ENCODE results near the gene LMF1. TPM values are rescaled to one million over a fixed set of nuclear protein-coding genes. Genes with fewer than 3 reads are reported as not detected.
A peak's percentile ranks its signal among the peaks of the same experiment; 100 is the strongest.
"Not testable (repeated sequence)": the region's sequence is repeated elsewhere in the genome, so short reads cannot be mapped to it uniquely, and the experiment has no call there.

LMF1 gene
- total RNA-seq, 1 experiment from 2014 or later, result 10.9 TPM

DNA sequence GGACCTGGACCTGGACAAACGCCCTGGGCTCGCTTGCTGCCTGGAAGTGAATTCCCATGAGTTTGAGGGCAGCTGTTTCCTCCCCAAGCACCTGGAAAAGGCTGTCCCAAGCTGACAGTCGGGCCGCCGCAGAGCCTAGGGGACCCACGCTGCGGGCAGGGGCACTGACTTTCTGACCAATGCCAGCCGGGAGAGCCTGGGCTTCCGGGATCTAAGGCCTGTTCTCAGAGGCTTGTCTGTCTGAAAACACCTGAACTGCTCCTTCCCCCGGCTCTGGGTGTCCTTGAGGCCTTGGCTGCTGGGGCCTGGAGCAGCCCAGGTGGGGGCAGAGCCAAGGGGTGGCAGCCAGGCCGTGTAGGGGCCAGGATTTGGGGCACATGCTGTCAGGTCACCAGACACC lies 72.6 kb downstream of the LMF1 start:
- DNase-seq (ENCODE audit: low read depth, low spot score), result no peak
- in situ Hi-C loops (cut with HindIII; ENCODE audit: low pct_unique_long_range_greater_than_20kb, low sequenced_read_pairs), result no loop called here

DNA sequence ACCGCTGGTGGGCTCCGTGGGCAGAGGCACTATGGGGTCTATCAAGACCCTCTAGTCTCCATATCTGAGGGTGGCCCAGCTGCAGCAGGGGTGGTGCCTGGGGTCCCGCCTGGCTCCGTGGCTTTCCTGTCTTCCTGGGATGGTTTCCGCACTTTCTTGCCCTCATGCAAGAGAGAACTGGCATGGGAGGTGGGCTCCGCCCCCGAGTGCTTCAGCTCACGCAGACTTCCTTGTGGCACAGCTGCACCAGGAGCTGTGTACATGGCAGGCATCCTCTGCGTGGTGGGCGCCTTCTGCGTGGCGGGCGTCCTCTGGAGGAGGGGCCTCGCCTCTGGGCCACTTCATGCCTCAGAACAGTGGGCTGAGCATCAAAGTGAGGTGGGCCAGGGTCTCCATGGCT lies 73.1 kb downstream of the LMF1 start:
- in situ Hi-C loops (cut with HindIII; ENCODE audit: low pct_unique_long_range_greater_than_20kb, low sequenced_read_pairs), result no loop called here
- no peak for DNase-seq (ENCODE audit: low read depth, low spot score)

DNA sequence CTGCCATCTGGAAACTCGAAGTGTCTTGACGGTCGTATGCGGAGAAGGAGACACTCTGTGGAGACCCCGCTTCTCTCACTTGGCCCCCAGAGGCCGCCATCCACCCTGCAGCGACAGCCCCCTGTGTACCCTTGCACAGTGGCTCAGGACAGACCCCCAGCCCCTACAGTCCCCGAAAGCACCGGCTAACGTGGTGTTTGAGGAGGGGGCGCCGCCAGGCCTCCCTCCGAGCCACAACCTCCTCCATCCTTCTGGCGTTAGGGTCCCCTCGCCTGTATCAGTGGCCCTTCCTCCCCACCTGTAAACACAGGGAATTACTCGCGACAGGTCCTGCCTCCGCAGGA lies 73.6 kb downstream of the LMF1 start:
- in situ Hi-C loops (cut with HindIII; ENCODE audit: low pct_unique_long_range_greater_than_20kb, low sequenced_read_pairs), result no loop called here
- no peak for DNase-seq (ENCODE audit: low read depth, low spot score)

DNA sequence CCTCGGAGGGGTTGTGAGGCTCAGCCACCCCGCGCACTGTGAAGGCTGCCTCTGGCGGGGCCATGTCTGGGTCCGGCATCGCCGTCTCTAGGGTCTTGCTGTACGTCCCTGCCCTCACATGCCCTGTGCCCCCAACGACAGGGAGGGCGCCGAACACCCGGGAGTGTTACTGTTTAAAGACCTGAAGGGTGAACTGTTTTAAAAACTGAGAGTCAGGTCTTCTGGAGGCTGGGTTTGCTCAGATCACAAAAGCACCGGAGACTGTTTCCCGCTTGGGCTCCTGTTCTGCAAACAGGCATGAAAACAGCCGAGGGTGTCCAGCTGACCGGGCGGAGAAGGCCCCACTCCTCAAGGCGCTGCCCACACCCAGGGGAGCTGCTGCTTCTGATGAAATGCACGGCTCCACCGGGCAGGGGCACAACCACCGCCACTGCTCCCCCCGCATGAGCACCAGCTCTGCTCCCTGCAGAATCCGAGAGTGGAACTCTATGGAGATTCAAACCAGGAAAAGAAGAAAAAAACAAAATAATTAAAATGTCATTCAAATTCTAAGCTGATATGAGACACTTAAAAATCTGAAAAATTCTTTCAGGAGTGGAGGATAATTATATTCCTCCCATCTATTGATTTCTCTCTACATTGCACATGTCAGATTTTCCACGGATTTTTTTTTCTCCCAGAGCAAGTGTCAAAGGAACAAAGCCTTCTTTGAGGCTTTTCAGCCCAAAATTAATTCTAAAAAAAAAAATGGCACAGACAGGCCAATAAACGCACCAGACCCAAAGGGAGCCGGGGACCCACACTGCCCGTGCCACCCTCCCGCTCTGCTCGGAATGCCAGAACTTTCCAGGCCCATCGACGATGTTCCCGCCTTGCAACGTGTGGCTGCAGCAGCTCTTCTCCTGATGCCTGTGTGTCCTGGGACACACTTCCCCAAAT lies 74.3 kb downstream of the LMF1 start:
- in situ Hi-C loops (cut with HindIII; ENCODE audit: low pct_unique_long_range_greater_than_20kb, low sequenced_read_pairs), result no loop called here
- no peak for DNase-seq (ENCODE audit: low read depth, low spot score)

DNA sequence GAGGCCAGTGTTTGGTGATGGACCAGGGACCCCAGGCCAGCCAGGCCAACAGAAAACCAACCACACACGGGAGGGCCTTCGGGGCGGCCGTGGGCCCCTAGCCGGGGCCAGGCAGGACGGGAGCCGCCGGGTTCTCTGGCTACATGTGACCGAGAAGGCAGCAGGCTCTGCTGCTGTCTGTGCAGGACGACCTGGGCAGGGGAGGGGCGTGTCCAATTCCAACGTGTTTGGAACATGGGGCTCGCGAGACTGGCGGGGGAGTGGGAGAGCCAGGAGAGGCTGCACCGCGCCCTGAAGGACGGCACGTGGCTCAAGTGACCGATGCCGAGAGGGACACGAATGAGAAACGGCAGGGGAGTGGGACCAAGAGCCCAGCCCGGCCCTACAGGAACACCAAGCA lies 75.4 kb downstream of the LMF1 start:
- in situ Hi-C loops (cut with HindIII; ENCODE audit: low pct_unique_long_range_greater_than_20kb, low sequenced_read_pairs), result no loop called here
- no peak for DNase-seq (ENCODE audit: low read depth, low spot score)

DNA sequence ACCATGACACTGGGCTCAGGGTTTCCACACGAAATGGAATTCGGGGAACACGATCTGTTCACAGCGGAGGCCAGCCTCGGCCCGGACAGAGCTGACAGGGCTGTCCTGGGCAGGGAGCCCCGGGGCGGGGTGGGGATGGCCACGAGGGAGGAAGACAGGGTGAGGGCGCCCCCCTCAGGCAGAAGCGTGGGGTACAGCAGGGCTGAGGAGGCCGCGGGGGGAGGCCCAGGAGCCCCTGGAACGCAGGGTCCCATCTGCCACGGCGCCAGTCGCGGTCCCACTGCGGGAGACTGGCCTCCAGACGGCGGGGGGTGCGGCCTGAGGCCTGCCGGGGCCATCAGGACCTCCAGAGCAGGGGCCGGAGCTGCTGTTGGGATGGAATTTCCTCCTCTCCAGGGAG lies 75.9 kb downstream of the LMF1 start:
- DNase-seq (ENCODE audit: low read depth, low spot score), result no peak
- in situ Hi-C loops (cut with HindIII; ENCODE audit: low pct_unique_long_range_greater_than_20kb, low sequenced_read_pairs), result no loop called here

DNA sequence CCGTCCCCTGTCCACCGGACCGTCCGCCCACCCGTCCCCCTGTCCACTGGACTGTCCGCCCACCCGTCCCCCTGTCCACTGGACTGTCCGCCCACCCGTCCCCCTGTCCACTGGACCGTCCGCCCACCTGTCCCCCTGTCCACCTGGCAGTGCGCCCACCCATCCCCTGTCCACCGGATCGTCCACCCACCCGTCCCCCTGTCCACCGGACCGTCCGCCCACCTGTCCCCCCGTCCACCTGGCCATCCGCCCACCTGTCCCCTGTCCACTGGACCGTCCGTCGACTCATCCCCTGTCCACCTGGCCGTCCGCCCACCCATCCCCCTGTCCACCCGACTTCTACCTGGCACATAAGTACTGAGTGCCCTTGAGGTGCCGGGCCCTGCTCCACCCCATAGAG lies 76.6 kb downstream of the LMF1 start:
- in situ Hi-C loops (cut with HindIII; ENCODE audit: low pct_unique_long_range_greater_than_20kb, low sequenced_read_pairs), result no loop called here
- DNase-seq (ENCODE audit: low read depth, low spot score), result no peak

DNA sequence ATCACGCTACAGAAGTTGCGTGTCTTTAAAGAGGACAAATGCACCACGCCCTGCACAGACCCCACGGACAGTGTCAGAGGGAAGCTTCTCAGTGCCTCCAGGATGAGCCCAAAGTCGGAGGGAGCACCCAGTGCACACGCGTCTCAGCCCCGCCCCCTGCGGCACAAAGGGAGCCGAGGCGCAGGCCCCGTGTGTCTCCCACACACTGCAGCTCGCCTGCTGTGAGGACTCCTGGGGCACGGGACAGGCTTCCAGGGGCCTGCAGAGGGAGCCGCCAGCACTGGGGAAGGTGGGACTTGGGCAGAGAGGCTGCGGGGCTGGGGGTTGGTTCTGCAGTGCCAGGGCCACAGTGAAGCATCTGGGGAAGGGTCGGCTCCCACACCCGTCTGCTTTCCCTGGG lies 77.4 kb downstream of the LMF1 start:
- in situ Hi-C loops (cut with HindIII; ENCODE audit: low pct_unique_long_range_greater_than_20kb, low sequenced_read_pairs), result no loop called here
- peak; percentile 9 for DNase-seq (ENCODE audit: low read depth, low spot score)

DNA sequence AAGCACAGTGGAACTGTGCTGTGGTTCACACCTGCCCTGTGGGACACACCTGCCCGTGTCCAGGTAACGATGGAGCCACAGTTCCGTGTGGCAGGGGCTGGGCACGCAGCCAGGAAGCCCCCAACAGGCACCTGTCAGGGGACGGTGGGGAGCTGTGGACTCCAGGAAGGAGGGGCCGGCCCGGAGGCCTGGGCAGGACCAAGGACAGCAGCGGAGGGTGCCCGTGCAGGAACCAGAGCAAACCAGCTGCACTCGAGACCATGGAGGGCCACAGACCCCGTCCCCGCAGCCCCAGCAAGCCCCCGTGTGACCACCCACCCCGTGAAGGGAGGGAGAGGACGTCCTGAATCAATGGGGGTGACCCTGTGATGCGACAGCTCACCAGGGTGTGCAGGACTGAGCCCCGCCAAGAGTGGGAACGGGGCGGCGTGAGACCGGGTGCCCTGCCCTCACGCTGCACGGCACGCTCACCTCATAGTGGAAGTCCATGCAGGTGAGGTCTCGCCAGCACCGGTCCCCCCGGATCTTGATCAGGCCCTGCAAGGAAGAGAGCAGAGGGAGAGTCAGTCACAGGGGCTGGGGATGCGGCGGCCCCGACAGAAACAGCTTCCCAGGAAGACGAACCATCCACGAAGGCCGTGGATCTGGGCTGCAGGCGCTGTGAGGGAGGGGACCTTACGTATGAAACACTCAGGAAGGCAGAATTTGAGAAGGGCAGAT lies 78.1 kb downstream of the LMF1 start:
- no peak for DNase-seq (ENCODE audit: low read depth, low spot score)
- in situ Hi-C loops (cut with HindIII; ENCODE audit: low pct_unique_long_range_greater_than_20kb, low sequenced_read_pairs), result no loop called here

DNA sequence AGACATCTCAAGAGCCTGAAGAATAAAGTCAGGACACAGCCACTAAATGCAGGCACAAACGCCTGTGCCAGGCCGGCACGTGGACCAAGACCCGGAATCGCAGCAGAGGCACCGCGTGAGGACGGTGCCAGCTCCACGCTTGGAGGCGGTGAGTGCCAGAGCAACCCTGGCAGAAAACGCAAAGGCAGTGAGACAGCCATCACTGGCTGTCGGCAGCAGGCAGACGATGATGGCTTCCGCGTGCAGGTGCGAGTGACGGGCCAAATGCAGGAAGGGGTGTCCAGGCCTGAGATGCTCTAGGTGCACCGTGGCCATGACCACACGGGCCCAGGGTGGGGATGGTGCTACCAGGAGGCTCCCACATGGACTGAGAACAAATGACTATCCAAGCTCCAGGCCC lies 78.8 kb downstream of the LMF1 start:
- DNase-seq (ENCODE audit: low read depth, low spot score), result no peak
- in situ Hi-C loops (cut with HindIII; ENCODE audit: low pct_unique_long_range_greater_than_20kb, low sequenced_read_pairs), result no loop called here

DNA sequence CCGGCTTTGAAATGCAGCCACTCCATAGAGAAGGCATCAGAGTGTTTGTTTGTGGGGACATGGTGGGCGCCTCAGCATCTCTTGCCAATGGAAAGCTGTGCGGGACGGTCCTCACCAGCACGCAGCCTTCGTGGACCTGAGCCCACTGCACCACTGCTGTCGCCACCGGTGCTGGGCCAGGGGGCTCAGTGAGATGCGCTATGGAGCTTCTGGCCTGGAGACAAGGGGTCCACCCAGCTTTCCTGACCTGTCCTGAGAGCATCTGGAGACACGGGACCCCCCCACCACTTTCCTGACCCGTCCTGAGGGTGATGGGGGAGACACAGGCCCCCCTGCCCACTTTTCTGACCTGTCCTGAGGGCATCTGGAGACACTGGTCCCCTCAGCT lies 79.4 kb downstream of the LMF1 start:
- in situ Hi-C loops (cut with HindIII; ENCODE audit: low pct_unique_long_range_greater_than_20kb, low sequenced_read_pairs), result no loop called here
- no peak for DNase-seq (ENCODE audit: low read depth, low spot score)

DNA sequence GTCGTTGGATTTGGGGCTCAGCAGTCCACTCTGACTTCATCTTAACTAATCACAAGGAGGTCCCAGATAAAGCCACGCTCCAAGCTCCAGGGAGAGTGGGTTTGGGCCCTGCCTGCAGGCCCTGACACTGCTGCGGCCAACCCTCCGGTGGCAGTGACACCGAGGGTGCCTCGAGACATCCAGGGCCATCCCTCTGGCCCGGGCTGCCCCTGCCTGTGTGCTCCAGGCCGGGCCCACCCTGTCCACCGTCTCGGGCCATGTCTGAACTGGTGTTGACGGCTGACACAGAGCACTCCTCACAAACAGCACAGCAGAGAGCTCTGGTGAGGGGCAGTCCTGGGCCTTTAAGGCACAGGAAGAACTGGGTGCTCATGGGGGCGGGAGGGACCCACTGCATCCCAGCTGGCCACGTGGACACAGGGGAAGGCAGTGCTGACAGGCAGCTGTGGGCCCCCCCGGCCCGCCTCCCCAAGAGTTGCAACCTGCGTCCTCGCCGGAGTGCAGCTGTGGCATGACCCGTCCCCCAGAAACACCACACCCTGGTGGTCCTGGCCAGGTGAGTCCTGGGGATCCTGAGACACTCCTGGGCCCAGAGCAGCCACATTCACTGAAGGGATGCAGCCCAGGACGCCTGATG lies 80.0 kb downstream of the LMF1 start:
- no peak for DNase-seq (ENCODE audit: low read depth, low spot score)
- in situ Hi-C loops (cut with HindIII; ENCODE audit: low pct_unique_long_range_greater_than_20kb, low sequenced_read_pairs), result no loop called here

DNA sequence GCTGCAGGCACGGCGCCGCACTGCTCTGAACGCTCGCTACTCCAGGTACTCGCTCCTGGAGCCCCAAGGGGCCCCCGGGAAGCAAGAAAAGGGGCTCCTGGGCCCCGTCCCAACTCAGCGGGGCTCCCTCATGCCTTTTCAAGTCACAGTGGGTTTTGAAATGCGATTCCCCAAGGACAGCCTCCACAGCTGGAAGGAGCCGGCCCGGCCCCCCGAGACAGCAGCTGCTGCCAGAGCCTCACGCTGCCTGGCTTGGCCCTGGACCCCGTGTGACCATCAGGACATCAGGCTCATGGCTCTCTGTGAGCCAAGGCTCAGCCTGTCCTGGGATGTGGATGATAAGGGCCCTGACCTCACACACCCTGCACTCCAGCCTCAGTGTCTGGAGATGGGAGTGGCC lies 80.6 kb downstream of the LMF1 start:
- in situ Hi-C loops (cut with HindIII; ENCODE audit: low pct_unique_long_range_greater_than_20kb, low sequenced_read_pairs), result no loop called here
- no peak for DNase-seq (ENCODE audit: low read depth, low spot score)

DNA sequence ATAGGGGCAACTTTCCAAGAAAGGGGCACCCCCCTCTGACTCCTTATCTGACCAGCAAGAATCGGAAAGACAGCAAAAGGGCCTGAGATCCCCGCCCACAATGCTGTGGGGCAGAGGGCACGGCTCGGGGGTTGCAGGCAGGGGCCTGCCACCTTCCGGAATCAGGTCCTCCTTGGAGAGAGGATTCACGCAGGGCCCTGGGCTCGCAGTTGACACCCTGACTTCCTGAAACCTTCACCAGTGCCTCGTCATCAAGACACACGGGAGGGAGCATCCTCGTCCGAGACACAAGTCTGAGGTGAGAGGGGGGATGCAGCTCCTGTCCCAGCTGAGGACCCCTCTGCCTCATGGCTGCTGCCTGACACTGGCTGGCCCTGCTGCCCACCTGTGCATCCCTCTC lies 81.2 kb downstream of the LMF1 start:
- in situ Hi-C loops (cut with HindIII; ENCODE audit: low pct_unique_long_range_greater_than_20kb, low sequenced_read_pairs), result no loop called here

DNA sequence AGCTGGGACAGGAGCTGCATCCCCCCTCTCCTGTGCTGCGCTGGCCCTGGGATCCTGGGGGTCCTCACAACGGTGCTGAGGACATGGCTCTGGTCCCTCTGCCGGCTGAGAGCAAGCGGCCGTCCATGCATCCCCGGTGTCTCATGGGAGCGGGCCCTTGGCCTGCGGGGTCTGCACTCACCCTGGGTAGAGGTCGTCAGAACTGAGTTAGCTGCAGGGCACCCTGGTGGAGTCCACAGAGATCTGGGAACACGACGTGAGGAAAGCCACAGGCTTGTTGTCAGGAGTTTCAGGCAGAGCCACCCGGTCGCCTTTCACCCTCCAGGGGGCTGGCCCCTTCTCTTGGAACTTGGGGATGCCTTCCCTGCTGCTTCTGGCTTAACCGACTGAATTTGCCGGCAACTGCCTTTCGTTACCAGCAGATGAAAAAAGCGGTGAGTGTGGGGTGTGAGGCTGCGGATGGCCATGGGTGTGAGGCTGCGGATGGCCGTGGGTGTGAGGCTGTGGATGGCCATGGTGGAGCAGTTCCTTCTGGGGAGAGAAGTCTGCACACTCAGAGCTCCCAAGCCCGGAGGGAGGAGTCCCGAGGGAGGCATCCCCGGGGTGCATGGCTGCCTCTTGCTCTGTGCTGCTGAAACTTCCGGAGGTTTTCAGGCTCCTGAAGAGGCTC lies 81.7 kb downstream of the LMF1 start:
- no peak for DNase-seq (ENCODE audit: low read depth, low spot score)
- in situ Hi-C loops (cut with HindIII; ENCODE audit: low pct_unique_long_range_greater_than_20kb, low sequenced_read_pairs), result no loop called here

More for the DNA sequence above, 81.2 kb downstream of the LMF1 start:
- no peak for DNase-seq (ENCODE audit: low read depth, low spot score)

DNA sequence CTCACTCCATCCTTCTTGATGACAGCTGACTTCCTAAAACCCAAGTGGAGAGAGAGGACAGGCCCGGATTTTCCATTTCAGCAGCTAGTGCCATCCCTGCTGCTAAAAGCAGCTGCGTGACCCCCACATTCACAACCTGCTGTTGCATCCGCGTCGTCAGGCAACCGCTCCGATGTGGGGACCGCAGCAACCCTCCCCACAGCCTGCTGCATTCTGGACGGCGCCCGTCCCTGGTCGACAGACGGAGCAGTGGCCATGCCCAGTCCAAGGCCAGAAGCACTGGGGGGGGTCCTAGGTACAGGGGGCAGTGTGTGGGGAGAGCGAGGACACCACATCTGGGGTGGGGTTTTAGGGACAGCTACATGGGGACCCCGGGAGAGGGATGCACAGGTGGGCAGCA lies 82.3 kb downstream of the LMF1 start:
- in situ Hi-C loops (cut with HindIII; ENCODE audit: low pct_unique_long_range_greater_than_20kb, low sequenced_read_pairs); DNase-seq (ENCODE audit: low read depth, low spot score): not testable (repeated sequence)

DNA sequence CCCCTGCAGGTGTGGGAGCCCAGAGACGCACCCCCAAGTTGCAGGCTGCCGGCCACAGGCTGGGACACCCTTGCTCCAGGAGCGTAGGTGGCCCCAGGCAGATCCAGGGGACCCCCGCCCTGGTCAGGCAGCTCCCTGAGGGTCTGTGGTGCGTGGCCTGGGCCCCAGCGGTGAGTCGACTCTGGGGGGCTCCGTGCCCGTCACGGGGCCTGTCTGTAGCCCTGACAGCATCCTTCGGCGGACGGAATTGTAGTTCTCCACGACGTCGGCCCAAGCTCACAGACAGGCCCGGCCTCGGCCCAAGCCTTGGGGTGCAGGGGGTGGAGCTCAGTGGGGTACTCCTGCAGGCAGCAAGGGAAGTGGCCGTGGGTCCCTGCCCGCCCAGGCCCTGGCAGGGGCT lies 82.9 kb downstream of the LMF1 start:
- DNase-seq (ENCODE audit: low read depth, low spot score), result no peak
- in situ Hi-C loops (cut with HindIII; ENCODE audit: low pct_unique_long_range_greater_than_20kb, low sequenced_read_pairs), result no loop called here
